ENCODE results near the gene DLG2.

DNA sequence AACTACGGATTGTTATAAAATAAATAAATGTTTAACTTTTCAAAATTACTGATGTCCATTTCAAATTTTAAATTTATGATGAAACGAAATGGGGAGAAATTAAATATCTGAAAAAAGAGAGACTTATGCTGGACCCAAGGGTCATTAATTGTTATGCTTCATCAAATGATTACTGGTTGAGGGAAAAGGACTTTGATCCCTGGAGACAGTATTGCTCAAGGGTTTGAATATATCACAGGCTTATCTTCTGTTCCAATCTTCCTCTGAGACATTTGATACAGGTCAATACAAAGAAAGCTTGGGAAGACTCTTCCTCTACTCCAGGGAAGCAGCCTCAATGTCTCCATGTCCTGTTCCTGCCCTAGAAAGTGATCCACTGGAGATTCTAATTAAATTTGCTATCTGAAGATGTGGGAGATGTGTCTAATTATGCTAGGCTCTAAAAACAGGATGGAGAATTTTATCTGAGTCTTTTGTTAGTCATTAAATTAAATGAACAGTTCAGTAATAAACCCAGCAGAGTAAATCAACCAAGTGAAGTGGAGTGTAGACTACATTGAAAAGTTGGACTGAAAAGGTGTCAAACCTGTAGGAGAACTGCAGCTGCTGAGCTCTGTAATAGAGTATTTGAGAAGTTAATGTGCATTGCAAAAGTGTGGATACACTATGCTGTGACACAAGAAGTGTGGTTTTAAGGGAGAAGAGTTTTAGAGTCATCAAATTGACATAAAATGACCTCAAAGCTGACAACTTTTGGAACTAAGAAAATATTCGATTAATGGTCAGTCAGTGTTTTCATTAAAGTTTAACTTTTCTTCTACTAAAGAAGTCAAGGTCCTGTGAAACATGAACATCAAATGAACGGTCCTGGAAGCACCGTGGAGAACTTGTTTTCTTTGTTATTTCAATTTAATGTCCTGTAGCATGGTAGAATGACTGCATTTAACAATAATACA is 1717.3 kb downstream of the DLG2 start:
- TF ChIP-seq, protein P1, sequence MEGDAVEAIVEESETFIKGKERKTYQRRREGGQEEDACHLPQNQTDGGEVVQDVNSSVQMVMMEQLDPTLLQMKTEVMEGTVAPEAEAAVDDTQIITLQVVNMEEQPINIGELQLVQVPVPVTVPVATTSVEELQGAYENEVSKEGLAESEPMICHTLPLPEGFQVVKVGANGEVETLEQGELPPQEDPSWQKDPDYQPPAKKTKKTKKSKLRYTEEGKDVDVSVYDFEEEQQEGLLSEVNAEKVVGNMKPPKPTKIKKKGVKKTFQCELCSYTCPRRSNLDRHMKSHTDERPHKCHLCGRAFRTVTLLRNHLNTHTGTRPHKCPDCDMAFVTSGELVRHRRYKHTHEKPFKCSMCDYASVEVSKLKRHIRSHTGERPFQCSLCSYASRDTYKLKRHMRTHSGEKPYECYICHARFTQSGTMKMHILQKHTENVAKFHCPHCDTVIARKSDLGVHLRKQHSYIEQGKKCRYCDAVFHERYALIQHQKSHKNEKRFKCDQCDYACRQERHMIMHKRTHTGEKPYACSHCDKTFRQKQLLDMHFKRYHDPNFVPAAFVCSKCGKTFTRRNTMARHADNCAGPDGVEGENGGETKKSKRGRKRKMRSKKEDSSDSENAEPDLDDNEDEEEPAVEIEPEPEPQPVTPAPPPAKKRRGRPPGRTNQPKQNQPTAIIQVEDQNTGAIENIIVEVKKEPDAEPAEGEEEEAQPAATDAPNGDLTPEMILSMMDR (IDR thresholded peaks at IDR 0.05) = no peak
- TF ChIP-seq POLR2AphosphoS5 (IDR thresholded peaks at IDR 0.05) (no peak), POLR2A (IDR thresholded peaks at IDR 0.05) (no peak), EP300 (IDR thresholded peaks at IDR 0.05) (no peak)

Data from sigmoid colon (tissue), 4 donors.